K562 (cell line): Measurements from ENCODE around the gene ARL10.

Experiments used
- HIVEP1 ChIP-seq: fragments of 250-450 bp; sonication (Bioruptor Pico); IDR thresholded peaks from 2 replicates; pipeline ENCODE4 v1.4.0; 2020; ENCODE audit warnings: mild to moderate bottlenecking
- POLR2AphosphoS2 ChIP-seq: IDR thresholded peaks from 2 replicates; pipeline ENCODE4 v1.6.1; 2012; ENCODE audit warnings: low read length, improper control_type of control experiment
- ZNF609 ChIP-seq: sonication (generic); formaldehyde crosslinking; IDR thresholded peaks from 2 replicates; pipeline ENCODE4 v1.8.1; 2023; ENCODE audit warnings: missing genetic modification reagents, mild to moderate bottlenecking, borderline replicate concordance
- TF ChIP-seq, protein P1 (sequence below), 2 experiments: IDR thresholded peaks; 2 replicates each; pipeline ENCODE4 v1.6.1; 2011; ENCODE audit warnings: borderline replicate concordance in 1 of 2, control low read depth in 1 of 2, low read depth in 1 of 2, low read length in 1 of 2, mild to moderate bottlenecking in 1 of 2, mixed read lengths in 1 of 2, moderate library complexity in 1 of 2; ENCODE audit not compliant: insufficient read depth in 1 of 2, insufficient read length in 1 of 2, poor library complexity in 1 of 2, severe bottlenecking in 1 of 2; ENCODE audit errors: extremely low read depth in 1 of 2

DNA sequence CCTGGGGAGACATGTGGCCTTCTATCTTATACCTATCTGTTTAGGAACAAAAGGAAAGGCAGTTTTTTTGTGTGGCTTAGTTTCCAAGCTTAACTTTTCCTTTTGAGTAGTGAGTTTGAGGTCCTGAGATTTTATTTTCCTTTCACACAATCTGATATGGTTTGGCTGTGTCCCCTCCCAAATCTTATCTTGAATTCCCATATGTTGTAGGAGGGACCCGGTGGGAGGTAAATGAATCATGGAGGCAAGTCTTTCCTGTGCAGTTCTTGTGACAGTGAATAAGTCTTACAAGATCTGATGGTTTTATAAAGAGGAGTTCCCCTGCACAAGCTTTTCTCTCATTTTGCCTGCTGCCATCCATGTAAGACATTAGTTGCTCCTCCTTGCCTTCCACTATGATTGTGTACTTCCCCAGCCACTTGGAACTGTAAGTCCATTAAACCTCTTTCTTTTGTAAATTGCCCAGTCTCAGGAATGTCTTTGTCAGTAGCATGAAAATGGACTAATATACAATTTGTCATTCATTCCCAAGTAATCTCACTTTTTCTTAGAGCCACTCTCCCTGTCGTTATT, 55.8 kb downstream of the ARL10 start:
- no peak for TF ChIP-seq ZNF609 (CRISPR knock-in tag)
- TF ChIP-seq, protein P1, sequence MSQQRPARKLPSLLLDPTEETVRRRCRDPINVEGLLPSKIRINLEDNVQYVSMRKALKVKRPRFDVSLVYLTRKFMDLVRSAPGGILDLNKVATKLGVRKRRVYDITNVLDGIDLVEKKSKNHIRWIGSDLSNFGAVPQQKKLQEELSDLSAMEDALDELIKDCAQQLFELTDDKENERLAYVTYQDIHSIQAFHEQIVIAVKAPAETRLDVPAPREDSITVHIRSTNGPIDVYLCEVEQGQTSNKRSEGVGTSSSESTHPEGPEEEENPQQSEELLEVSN (IDR thresholded peaks at IDR 0.05; ENCODE audit: borderline replicate concordance in 1 of 2, extremely low read depth in 1 of 2, insufficient read depth in 1 of 2, insufficient read length in 1 of 2, low read depth in 1 of 2, low read length in 1 of 2, poor library complexity in 1 of 2, severe bottlenecking in 1 of 2) = no peak
- TF ChIP-seq HIVEP1 (CRISPR knock-in tag) = no peak
- TF ChIP-seq POLR2AphosphoS2 = no peak
